ENCODE data around the gene OR4D1.
"Not testable (repeated sequence)": the region's sequence is repeated elsewhere in the genome, so short reads cannot be mapped to it uniquely, and the experiment has no call there.

The OR4D1 gene

GRCh38 chr17:58117382-58117781, 30.8 kb upstream of the OR4D1 start:
- Histone ChIP-seq H3K9me3 (ENCODE audit: control insufficient read depth in 5 of 5, low read length in 5 of 5) (no peaks in the 10 kb centered on the region), H3K9ac (ENCODE audit: low read length in 5 of 5) (no peak overlapping the region), H3K4me1 (ENCODE audit: control insufficient read depth in 5 of 5, insufficient read depth in 5 of 5, low read length in 5 of 5) (no peaks in the 10 kb centered on the region), H3K27ac (ENCODE audit: low read depth, low read length) (no peak overlapping the region), H3K27me3 (ENCODE audit: control insufficient read depth in 5 of 5, insufficient read depth in 4 of 5, low read length in 5 of 5) (peaks cover 3 to 13% (median 12%) of the 10 kb centered on the region in 5 donors), H3K36me3 (ENCODE audit: control insufficient read depth in 5 of 5, insufficient read depth in 5 of 5, low read length in 5 of 5) (no peaks in the 10 kb centered on the region), H3K4me3 (ENCODE audit: low read depth in 1 of 5, low read length in 5 of 5) (no peak overlapping the region)

- H3K4me1 ChIP-seq (ENCODE audit: control insufficient read depth in 5 of 5, insufficient read depth in 5 of 5, low read length in 5 of 5) = no peaks in the 10 kb centered on the region
- no peak overlapping the region for H3K9ac ChIP-seq (ENCODE audit: low read length in 5 of 5)
Observed at GRCh38 chr17:58119491-58119890, 28.7 kb upstream of the OR4D1 start.

GRCh38 chr17:58120195-58120822, 27.9 kb upstream of the OR4D1 start:
- H3K27ac ChIP-seq (ENCODE audit: low read depth, low read length) = no peak overlapping the region
- no peaks in the 10 kb centered on the region for H3K4me1 ChIP-seq (ENCODE audit: control insufficient read depth in 5 of 5, insufficient read depth in 5 of 5, low read length in 5 of 5)
- H3K4me3 ChIP-seq (ENCODE audit: low read depth in 1 of 5, low read length in 5 of 5) = no peak overlapping the region
- H3K36me3 ChIP-seq (ENCODE audit: control insufficient read depth in 5 of 5, insufficient read depth in 5 of 5, low read length in 5 of 5) = no peaks in the 10 kb centered on the region
- no peak overlapping the region for H3K9ac ChIP-seq (ENCODE audit: low read length in 5 of 5)
- H3K9me3 ChIP-seq (ENCODE audit: control insufficient read depth in 5 of 5, low read length in 5 of 5) = no peaks in the 10 kb centered on the region
- peaks cover 2 to 13% (median 10%) of the 10 kb centered on the region in 5 donors for H3K27me3 ChIP-seq (ENCODE audit: control insufficient read depth in 5 of 5, insufficient read depth in 4 of 5, low read length in 5 of 5)

More at GRCh38 chr17:58119491-58119890, 28.7 kb upstream of the OR4D1 start:
- Histone ChIP-seq H3K4me3 (ENCODE audit: low read depth in 1 of 5, low read length in 5 of 5) (no peak overlapping the region), H3K36me3 (ENCODE audit: control insufficient read depth in 5 of 5, insufficient read depth in 5 of 5, low read length in 5 of 5) (no peaks in the 10 kb centered on the region), H3K27me3 (ENCODE audit: control insufficient read depth in 5 of 5, insufficient read depth in 4 of 5, low read length in 5 of 5) (peaks cover 3 to 13% (median 12%) of the 10 kb centered on the region in 5 donors), H3K27ac (ENCODE audit: low read depth, low read length) (no peak overlapping the region), H3K9me3 (ENCODE audit: control insufficient read depth in 5 of 5, low read length in 5 of 5) (no peaks in the 10 kb centered on the region)

- H3K9ac ChIP-seq (ENCODE audit: low read length in 5 of 5) = no peak overlapping the region
- no peak overlapping the region for H3K4me3 ChIP-seq (ENCODE audit: low read depth in 1 of 5, low read length in 5 of 5)
- no peaks in the 10 kb centered on the region for H3K9me3 ChIP-seq (ENCODE audit: control insufficient read depth in 5 of 5, low read length in 5 of 5)
- no peaks in the 10 kb centered on the region for H3K4me1 ChIP-seq (ENCODE audit: control insufficient read depth in 5 of 5, insufficient read depth in 5 of 5, low read length in 5 of 5)
- no peaks in the 10 kb centered on the region for H3K36me3 ChIP-seq (ENCODE audit: control insufficient read depth in 5 of 5, insufficient read depth in 5 of 5, low read length in 5 of 5)
- H3K27ac ChIP-seq (ENCODE audit: low read depth, low read length) = no peak overlapping the region
- H3K27me3 ChIP-seq (ENCODE audit: control insufficient read depth in 5 of 5, insufficient read depth in 4 of 5, low read length in 5 of 5) = peaks cover 0 to 7% (median 2%) of the 10 kb centered on the region in 5 donors
Observed at GRCh38 chr17:58121925-58122324, 26.3 kb upstream of the OR4D1 start.

GRCh38 chr17:58127846-58128245, 20.3 kb upstream of the OR4D1 start:
- H3K9ac ChIP-seq (ENCODE audit: low read length in 5 of 5) = no peak overlapping the region
- no peak overlapping the region for H3K27ac ChIP-seq (ENCODE audit: low read depth, low read length)
- H3K36me3 ChIP-seq (ENCODE audit: control insufficient read depth in 5 of 5, insufficient read depth in 5 of 5, low read length in 5 of 5) = no peaks in the 10 kb centered on the region
- no peaks in the 10 kb centered on the region for H3K9me3 ChIP-seq (ENCODE audit: control insufficient read depth in 5 of 5, low read length in 5 of 5)
- H3K27me3 ChIP-seq (ENCODE audit: control insufficient read depth in 5 of 5, insufficient read depth in 4 of 5, low read length in 5 of 5) = peaks cover 2 to 4% (median 4%) of the 10 kb centered on the region in 5 donors
- no peak overlapping the region for H3K4me3 ChIP-seq (ENCODE audit: low read depth in 1 of 5, low read length in 5 of 5)
- no peaks in the 10 kb centered on the region for H3K4me1 ChIP-seq (ENCODE audit: control insufficient read depth in 5 of 5, insufficient read depth in 5 of 5, low read length in 5 of 5)

GRCh38 chr17:58132697-58133096, 15.5 kb upstream of the OR4D1 start:
- H3K27me3 ChIP-seq (ENCODE audit: control insufficient read depth in 5 of 5, insufficient read depth in 4 of 5, low read length in 5 of 5) = peaks cover 0 to 17% (median 8%) of the 10 kb centered on the region in 5 donors
- not testable (repeated sequence) for H3K4me3 ChIP-seq (ENCODE audit: low read depth in 1 of 5, low read length in 5 of 5); H3K9ac ChIP-seq (ENCODE audit: low read length in 5 of 5); H3K27ac ChIP-seq (ENCODE audit: low read depth, low read length); H3K36me3 ChIP-seq (ENCODE audit: control insufficient read depth in 5 of 5, insufficient read depth in 5 of 5, low read length in 5 of 5); H3K4me1 ChIP-seq (ENCODE audit: control insufficient read depth in 5 of 5, insufficient read depth in 5 of 5, low read length in 5 of 5)
- peaks cover 0 to 14% (median 5%) of the 10 kb centered on the region in 5 donors for H3K9me3 ChIP-seq (ENCODE audit: control insufficient read depth in 5 of 5, low read length in 5 of 5)

GRCh38 chr17:58136669-58137279, 11.4 kb upstream of the OR4D1 start:
- H3K27me3 ChIP-seq (ENCODE audit: control insufficient read depth in 5 of 5, insufficient read depth in 4 of 5, low read length in 5 of 5) = peaks cover 0 to 13% (median 4%) of the 10 kb centered on the region in 5 donors
- no peak overlapping the region for H3K4me3 ChIP-seq (ENCODE audit: low read depth in 1 of 5, low read length in 5 of 5)
- no peak overlapping the region for H3K27ac ChIP-seq (ENCODE audit: low read depth, low read length)
- no peaks in the 10 kb centered on the region for H3K36me3 ChIP-seq (ENCODE audit: control insufficient read depth in 5 of 5, insufficient read depth in 5 of 5, low read length in 5 of 5)
- no peak overlapping the region for H3K9ac ChIP-seq (ENCODE audit: low read length in 5 of 5)
- H3K4me1 ChIP-seq (ENCODE audit: control insufficient read depth in 5 of 5, insufficient read depth in 5 of 5, low read length in 5 of 5) = no peaks in the 10 kb centered on the region
- H3K9me3 ChIP-seq (ENCODE audit: control insufficient read depth in 5 of 5, low read length in 5 of 5) = peaks cover 0 to 14% (median 5%) of the 10 kb centered on the region in 5 donors

- no peaks in the 10 kb centered on the region for H3K4me1 ChIP-seq (ENCODE audit: control insufficient read depth in 5 of 5, insufficient read depth in 5 of 5, low read length in 5 of 5)
- H3K36me3 ChIP-seq (ENCODE audit: control insufficient read depth in 5 of 5, insufficient read depth in 5 of 5, low read length in 5 of 5) = no peaks in the 10 kb centered on the region
- no peak overlapping the region for H3K4me3 ChIP-seq (ENCODE audit: low read depth in 1 of 5, low read length in 5 of 5)
- H3K9me3 ChIP-seq (ENCODE audit: control insufficient read depth in 5 of 5, low read length in 5 of 5) = peaks cover 8 to 30% (median 20%) of the 10 kb centered on the region in 5 donors
- peaks cover 0 to 4% (median 3%) of the 10 kb centered on the region in 5 donors for H3K27me3 ChIP-seq (ENCODE audit: control insufficient read depth in 5 of 5, insufficient read depth in 4 of 5, low read length in 5 of 5)
- H3K27ac ChIP-seq (ENCODE audit: low read depth, low read length) = no peak overlapping the region
- H3K9ac ChIP-seq (ENCODE audit: low read length in 5 of 5) = no peak overlapping the region
Observed at GRCh38 chr17:58141505-58141904, 6.7 kb upstream of the OR4D1 start.

- H3K36me3 ChIP-seq (ENCODE audit: control insufficient read depth in 5 of 5, insufficient read depth in 5 of 5, low read length in 5 of 5); H3K4me1 ChIP-seq (ENCODE audit: control insufficient read depth in 5 of 5, insufficient read depth in 5 of 5, low read length in 5 of 5); H3K9ac ChIP-seq (ENCODE audit: low read length in 5 of 5); H3K27ac ChIP-seq (ENCODE audit: low read depth, low read length); H3K27me3 ChIP-seq (ENCODE audit: control insufficient read depth in 5 of 5, insufficient read depth in 4 of 5, low read length in 5 of 5); H3K4me3 ChIP-seq (ENCODE audit: low read depth in 1 of 5, low read length in 5 of 5): not testable (repeated sequence)
- H3K9me3 ChIP-seq (ENCODE audit: control insufficient read depth in 5 of 5, low read length in 5 of 5) = peaks cover 10 to 31% (median 20%) of the 10 kb centered on the region in 5 donors
Observed at GRCh38 chr17:58143335-58143734, 4.8 kb upstream of the OR4D1 start.

GRCh38 chr17:58144801-58145200, 3.4 kb upstream of the OR4D1 start:
- Histone ChIP-seq H3K27me3 (ENCODE audit: control insufficient read depth in 5 of 5, insufficient read depth in 4 of 5, low read length in 5 of 5) (peaks cover 0 to 8% (median 0%) of the 10 kb centered on the region in 5 donors), H3K9me3 (ENCODE audit: control insufficient read depth in 5 of 5, low read length in 5 of 5) (peaks cover 10 to 31% (median 20%) of the 10 kb centered on the region in 5 donors), H3K4me1 (ENCODE audit: control insufficient read depth in 5 of 5, insufficient read depth in 5 of 5, low read length in 5 of 5) (no peaks in the 10 kb centered on the region), H3K9ac (ENCODE audit: low read length in 5 of 5) (no peak overlapping the region), H3K36me3 (ENCODE audit: control insufficient read depth in 5 of 5, insufficient read depth in 5 of 5, low read length in 5 of 5) (no peaks in the 10 kb centered on the region), H3K27ac (ENCODE audit: low read depth, low read length) (no peak overlapping the region), H3K4me3 (ENCODE audit: low read depth in 1 of 5, low read length in 5 of 5) (no peak overlapping the region)
